ENCODE measurements around the gene TMEFF2.

TMEFF2 gene

DNA sequence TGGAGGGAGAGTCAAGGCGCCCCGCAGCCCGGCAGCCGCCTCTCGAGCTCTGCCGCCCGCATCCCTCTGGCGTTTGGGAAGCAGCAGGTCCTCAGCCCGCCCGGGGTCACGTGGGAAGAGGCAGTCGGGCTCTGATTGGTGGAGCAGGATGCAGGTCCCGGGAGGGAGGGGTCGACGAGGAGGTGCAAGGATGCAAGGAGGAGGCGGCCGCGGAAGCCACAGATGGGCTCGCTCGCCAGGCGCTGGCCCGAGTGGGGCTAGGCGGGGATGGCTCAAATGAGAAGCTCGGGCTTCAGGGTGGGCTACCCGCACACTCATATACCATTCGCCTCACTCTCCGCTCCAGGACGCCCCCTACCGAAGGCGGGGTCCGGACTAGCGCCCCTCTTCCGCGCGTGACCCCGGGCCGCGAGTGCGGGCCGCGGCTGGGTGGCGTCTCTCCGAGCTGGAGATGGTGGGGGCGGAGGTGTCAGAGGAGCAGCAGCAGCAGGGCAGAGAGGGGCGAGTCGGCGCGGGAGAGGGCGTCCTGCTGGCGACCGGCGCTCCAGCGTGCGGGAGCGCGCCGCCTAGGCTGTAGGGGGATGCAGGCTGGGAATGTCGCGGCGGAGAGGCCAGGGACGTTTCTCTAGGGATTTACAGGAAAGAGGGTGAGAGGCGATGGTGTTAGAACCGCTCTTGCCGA is at the start of gene TMEFF2:
TSS of gene TMEFF2 (minus strand) at position 68 of the 682 bp plus-strand sequence. CDS start 409 bp downstream, outside the sequence.
- no peak for DNase-seq

DNA sequence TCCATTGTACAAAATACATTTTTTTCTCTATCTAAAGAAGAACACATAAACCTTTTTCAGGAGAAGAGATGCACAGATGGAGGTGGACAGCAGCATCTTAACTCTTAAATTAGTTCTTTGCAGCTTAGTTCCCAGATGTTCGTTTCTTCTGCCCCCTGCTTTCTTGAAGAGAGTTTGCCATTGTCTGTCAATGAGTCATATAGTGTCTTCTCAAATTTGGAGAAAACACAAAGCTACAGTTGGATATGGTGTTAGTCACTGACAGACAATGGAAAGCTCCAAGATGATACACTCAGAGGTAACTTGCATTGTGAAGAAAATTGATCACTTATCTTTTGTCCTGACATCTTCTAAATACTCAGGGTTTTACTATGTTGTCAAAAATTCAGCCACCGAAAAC is 48.8 kb upstream of the TMEFF2 start:
- no peak for DNase-seq

DNA sequence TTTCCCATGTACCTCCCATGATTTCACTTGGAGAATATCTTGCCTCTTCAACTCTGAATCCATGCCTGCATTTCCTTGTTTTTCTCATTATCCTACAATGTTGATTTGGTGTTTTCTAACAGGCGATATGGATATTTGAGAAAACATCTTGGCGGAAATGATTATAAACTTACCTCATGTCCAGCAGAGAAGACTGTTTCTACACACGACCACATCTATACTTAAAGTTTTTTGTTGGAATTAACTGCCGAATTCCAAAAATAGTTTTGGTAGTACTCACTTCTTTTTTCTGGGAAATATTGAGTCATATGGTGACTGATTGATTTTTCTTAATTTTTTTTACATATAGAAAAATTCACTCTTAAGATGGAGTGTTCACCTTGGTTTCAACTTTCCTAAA is 41.4 kb upstream of the TMEFF2 start:
- no peak for DNase-seq

GRCh38 chr2:192230889-192231453 is 36.2 kb upstream of the TMEFF2 start:
- DNase-seq: no peak

DNA sequence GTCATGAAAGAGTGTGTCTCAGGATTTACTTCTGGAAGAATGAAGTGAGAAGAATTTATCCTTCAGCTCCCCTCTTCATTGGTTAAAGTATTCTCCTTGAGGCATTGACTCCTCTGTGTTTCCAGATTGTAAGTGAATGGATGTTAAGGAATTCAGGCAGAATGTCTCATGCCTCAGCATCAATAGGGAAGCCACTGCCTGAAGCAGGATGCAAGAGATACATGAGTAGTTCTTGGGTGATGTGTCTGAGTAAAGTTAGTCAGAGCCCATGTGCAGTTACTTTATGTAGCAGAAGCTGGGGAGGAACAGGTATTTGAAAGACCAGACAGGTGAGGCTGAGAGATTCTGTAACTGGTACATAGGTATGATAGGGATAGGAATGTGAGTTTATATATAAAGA is 34.0 kb upstream of the TMEFF2 start:
- DNase-seq: no peak

DNA sequence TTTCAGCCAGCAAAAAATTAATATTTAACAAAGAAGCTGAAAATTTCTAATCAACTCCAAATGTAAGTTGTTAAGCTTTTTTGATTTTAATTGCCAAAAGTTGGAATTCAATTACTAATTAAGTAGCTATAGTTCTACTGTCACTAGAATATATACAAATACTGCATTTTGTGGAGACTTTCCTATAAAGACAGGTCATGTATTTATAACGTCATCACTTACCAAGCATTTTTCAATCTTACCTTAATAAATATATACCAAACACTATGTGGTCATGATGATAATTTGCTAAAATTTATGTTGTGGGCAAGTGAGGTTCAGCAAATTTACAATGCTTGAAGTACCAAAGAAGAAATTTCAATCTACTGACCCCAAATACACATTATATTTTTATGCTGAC is 24.2 kb upstream of the TMEFF2 start:
- no peak for DNase-seq

GRCh38 chr2:192218377-192218776 is 23.6 kb upstream of the TMEFF2 start:
- DNase-seq: no peak

GRCh38 chr2:192216336-192216735 is 21.6 kb upstream of the TMEFF2 start:
- DNase-seq: no peak

- no peak for DNase-seq
These were observed 20.6 kb upstream of the TMEFF2 start for GRCh38 chr2:192215096-192215877.

- no peak for DNase-seq
These were observed 14.1 kb upstream of the TMEFF2 start for GRCh38 chr2:192208848-192209247.

DNA sequence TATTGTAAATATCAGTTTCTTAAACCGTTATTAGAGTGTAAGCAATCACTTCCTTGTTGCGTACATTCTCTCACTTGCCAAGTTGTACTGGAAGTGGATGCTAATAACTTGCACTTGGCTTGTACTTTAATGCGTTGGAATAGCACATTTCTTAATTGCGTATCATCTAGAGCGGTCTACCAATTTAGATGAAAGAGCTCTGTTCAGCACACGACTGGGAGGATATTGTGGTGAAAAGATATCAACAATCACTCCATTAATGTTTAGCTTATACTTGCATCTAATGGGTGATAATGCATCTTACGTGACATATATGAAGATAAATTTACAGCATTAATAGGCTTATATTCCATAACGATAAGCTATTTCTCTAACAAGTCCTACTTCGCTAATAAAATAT is 11.7 kb upstream of the TMEFF2 start:
- DNase-seq: no peak

DNA sequence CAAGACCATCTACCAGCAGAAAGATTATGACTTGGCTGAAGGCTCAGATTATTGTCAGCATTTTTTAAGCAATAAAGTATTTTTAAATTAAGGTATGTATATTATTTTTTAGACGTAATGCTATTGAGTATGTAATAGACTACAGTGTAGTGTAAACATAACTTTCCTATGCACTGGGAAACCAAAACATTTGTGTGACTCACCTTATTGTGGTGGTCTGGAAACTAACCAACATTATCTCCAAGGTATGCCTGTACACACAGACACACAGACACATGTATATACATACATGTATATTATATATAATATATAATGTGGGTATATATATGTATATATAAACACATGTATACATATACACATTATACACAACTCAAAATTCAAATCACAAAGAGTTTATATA is 9.1 kb upstream of the TMEFF2 start:
- no peak for DNase-seq

DNA sequence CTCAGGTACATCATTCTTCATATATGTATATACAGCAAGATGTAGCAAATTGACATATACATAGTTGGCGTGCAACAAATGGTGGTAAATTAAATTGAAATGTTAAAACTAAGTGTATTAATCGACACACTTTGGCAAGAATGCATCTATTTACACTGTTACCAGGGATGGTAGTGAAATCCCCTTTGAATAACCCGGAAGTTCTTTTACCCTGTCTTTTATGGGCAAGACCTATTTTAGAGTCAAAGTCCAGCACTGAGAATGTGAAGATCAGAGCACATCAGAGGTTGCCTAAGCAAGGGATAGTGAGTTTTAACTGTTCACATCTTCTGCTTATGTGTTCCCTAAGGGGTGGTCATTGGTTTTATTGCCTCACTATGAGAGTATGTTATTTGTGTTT is 7.6 kb upstream of the TMEFF2 start:
- DNase-seq: no peak

- DNase-seq: no peak
These were observed 6.4 kb upstream of the TMEFF2 start for GRCh38 chr2:192201116-192201515.

GRCh38 chr2:192197357-192197756 is 2.6 kb upstream of the TMEFF2 start:
- no peak for DNase-seq

- peak; percentile 17 for DNase-seq
These were observed 1.9 kb upstream of the TMEFF2 start for GRCh38 chr2:192196421-192197194.

DNA sequence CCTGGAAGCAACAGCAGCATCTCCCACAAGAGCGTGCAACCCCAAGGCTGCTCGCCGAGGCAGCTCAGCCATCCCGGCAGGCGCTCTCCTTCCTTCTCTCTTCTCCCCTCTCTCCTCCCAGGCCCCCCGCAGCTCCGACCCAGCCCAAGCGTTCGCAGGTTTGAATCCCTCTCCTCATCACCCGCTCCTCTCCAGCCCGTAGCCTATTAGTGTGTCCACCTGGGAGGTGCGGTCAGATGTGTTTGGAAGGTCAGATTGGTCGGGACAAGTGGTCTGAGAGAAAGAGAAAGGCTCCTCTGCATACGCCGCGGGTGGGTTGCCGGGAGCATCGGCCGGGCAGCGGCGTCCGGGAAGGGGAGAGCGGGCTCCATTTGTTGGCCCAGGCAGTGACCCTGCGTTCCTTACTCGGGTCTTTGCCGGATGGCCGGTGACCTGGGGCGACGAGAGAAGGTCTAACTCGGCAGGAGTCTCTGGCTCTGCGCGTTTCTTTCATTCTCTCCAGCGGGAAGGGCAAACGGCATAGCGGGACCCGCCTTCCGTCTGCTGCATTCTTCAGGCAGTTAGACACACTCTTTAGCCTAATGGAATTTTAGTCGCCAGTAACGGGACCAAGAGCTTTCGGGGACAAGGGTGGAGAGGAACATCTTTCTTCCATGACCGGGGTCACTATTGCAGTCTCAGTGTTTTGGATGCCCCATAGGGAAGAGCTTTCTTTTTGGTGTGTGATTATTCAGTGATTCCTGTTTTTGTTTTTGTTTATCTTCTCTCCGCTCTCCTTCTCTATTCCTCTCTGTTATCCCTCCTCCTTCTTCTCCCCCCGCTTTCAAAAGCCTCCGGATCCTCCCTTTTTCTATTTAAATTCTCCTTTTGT is 1.1 kb upstream of the TMEFF2 start:
- peak; percentile 4 for DNase-seq

- no peak for DNase-seq
These were observed 368 bp downstream of the TMEFF2 start for GRCh38 chr2:192194265-192194865.

- DNase-seq: no peak
These were observed 4.3 kb downstream of the TMEFF2 start for GRCh38 chr2:192190474-192190873.

DNA sequence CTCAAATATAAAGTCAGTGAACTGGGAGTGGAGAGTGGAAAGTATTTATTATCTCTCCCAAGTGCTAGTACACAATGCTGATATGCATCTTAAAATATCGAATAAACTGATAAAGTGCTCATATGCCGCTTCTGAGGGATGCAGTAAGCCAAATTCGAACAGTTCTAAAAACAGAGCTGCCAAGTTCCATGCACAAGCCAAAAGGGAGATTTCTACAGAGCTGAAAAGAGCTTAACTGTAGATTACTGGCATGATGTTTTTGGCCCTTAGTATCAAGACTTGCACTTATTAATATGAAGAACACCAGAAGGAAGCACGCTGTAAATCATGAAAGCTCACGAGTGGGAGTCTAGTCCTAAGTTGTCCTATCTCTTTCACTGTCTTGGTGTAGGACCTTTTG is 7.9 kb downstream of the TMEFF2 start:
- DNase-seq: no peak

DNA sequence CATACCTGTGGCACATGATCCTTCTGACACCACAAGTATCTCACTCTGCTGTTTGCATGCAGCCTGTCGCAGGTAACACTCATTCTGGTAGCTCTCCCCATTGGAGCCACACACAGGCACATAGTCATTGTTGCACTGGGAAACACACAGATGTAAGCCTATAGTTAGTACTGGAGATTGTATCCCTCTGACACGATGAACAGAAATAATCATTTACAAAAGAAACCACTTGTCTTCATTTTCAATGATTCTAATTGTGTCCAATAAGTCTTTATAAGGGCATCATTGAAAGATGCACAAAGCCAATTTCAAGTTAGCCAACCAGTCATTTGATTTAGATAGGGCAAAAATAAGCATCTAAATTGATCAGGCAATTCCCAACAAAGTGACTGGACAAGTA is 10.4 kb downstream of the TMEFF2 start:
- no peak for DNase-seq

GRCh38 chr2:192183296-192183695 is 11.4 kb downstream of the TMEFF2 start:
- no peak for DNase-seq
